ENCODE measurements around the gene NFE2L2. TPM values are rescaled to one million over a fixed set of nuclear protein-coding genes. Genes with fewer than 3 reads are reported as not detected.
A peak's percentile ranks its signal among the peaks of the same experiment; 100 is the strongest.

NFE2L2 gene
- total RNA-seq, 4 donors from 2014 or later = 62.0 to 115 (median 72.3) TPM

DNA sequence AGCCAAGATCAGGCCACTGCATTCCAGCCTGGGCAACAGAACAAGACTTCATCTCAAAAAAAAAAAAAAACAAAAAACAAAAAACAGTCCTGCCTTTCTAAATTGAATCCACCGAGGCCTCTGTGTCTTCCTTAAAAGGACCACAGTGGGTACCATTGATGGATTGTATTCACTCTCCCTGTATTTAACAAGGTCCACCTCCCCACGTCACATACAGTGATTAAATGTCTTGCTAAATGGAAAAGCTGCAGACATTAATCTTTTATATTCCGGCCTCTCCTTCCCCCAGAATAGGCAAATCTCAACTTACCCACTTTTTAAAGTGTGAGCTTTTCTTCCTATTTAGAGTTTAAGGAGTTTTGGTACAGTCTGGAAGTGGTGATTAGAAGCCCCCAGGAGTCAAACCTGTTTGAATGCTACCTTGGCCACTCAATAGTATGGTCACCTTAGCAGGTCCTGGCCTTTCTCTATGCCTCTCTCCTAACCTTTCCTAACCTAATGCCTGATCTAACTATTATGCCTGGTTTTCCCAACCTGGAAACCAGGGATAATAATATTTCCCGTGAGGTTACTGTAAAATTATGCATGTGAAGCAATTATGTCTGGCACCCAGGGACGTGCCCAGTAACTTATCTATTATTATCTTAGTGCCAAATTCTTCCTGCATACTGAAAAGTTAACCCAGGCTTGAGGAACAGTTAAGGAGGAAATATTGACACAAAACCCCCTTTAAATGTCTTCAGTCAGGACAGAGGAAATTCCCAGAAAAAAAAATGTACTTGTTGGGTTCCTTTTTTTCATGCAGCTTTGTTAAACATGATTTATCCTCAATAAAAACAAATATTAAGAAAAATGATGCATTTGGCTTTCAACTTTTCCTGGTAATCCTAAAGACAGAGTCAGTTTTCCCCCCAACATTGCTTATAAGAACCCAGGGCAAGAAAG lies 3.1 kb downstream of the NFE2L2 start:
- Histone ChIP-seq H3K4me1 (peaks cover 54 to 71% (median 66%) of the 10 kb centered on the region in 4 donors), H3K4me3 (peak overlapping the region; percentile 92 to 100 (median 96)), H3K27me3 (no peaks in the 10 kb centered on the region), H3K27ac (replicated peaks in 1 of 4) (peak overlapping the region; percentile 99 to 100 (median 100)), H3K9me3 (no peaks in the 10 kb centered on the region), H3K36me3 (no peaks in the 10 kb centered on the region)
- 15% methylated on average over 5 of the region's 5 CpGs for WGBS
- TF ChIP-seq POLR2AphosphoS5 (IDR thresholded peaks at IDR 0.05) (no peak), EP300 (IDR thresholded peaks at IDR 0.05) (no peak), POLR2A (IDR thresholded peaks at IDR 0.05; ENCODE audit: low read depth) (no peak)
- intact Hi-C loops (cut with DNase I) = no loop called here
- no peak for DNase-seq (ENCODE audit: extremely low spot score)

DNA sequence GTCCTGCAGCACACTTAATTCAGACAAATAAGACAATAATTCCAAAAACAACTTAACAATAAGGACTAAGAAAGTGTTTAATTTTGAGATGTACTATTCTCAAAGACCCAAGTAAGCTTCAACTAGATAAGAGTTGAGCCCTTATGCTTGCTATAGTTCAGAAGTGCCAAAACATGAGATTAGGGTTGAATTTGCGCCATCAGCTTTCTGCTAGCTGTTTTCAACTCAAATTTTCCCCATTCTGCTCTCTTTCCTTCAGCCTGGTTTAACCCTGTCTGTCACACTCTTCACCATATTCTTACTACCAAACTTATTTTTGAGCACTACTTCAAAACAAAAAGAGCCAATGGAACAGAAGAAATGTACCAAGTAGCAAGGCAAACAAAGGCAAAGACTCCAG lies 4.1 kb downstream of the NFE2L2 start:
- H3K27ac ChIP-seq (replicated peaks in 1 of 4) = peak overlapping the region; percentile 99 to 100 (median 100)
- WGBS = 83% methylated on average over 1 of the region's 1 CpG
- TF ChIP-seq, protein P1, sequence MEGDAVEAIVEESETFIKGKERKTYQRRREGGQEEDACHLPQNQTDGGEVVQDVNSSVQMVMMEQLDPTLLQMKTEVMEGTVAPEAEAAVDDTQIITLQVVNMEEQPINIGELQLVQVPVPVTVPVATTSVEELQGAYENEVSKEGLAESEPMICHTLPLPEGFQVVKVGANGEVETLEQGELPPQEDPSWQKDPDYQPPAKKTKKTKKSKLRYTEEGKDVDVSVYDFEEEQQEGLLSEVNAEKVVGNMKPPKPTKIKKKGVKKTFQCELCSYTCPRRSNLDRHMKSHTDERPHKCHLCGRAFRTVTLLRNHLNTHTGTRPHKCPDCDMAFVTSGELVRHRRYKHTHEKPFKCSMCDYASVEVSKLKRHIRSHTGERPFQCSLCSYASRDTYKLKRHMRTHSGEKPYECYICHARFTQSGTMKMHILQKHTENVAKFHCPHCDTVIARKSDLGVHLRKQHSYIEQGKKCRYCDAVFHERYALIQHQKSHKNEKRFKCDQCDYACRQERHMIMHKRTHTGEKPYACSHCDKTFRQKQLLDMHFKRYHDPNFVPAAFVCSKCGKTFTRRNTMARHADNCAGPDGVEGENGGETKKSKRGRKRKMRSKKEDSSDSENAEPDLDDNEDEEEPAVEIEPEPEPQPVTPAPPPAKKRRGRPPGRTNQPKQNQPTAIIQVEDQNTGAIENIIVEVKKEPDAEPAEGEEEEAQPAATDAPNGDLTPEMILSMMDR (IDR thresholded peaks at IDR 0.05) = no peak
- H3K4me3 ChIP-seq = peak overlapping the region; percentile 19 to 100 (median 96)
- H3K36me3 ChIP-seq = no peaks in the 10 kb centered on the region
- H3K27me3 ChIP-seq = no peaks in the 10 kb centered on the region
- DNase-seq (ENCODE audit: extremely low spot score) = no peak
- H3K9me3 ChIP-seq = no peaks in the 10 kb centered on the region
- peaks cover 54 to 71% (median 66%) of the 10 kb centered on the region in 4 donors for H3K4me1 ChIP-seq
- intact Hi-C loops (cut with DNase I) = no loop called here

DNA sequence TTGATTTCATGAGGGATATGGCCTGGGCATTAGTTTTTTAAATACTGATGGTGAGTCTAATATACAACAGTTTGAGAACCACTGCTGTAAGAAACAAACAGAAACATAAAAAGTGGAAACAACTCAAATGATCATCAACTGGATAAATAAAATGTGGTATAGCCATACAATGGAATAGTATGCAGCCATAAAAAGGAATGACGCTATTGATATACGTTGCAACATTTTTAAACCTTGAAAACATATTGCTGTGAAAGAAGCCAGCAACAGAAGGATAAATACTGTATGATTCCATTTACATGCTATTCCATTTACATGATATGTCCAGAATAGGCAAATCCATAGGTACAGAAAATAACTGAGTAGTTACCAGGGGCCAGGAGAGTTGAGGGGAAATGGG lies 6.5 kb downstream of the NFE2L2 start:
- peak overlapping the region in 1 of 4 donors; percentile 43 for H3K27ac ChIP-seq (replicated peaks in 1 of 4)

DNA sequence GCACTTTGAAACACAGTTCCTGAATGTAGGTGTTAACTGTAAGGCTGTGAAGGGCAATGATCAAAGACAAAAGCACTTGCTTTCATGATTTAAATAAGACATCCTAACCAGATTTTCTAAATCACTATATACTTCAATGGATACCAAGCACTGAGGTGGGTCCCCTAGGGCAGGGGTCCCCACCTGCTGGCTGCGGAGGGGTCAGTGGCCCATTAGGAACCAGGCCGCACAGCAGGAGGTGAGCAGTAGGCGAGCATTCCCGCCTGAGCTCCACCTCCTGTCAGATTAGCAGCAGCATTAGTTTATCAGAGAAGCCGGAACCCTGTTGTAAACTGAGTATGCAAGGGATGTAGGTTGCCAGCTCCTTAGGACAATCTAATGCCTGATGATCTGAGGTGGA lies 7.1 kb downstream of the NFE2L2 start:
- no peak for DNase-seq (ENCODE audit: extremely low spot score)
- intact Hi-C loops (cut with DNase I) = no loop called here
- Histone ChIP-seq H3K4me3 (no peak overlapping the region), H3K27ac (replicated peaks in 1 of 4) (peak overlapping the region in 2 of 4 donors; percentile 32 to 43), H3K27me3 (no peaks in the 10 kb centered on the region), H3K36me3 (no peaks in the 10 kb centered on the region), H3K9me3 (no peaks in the 10 kb centered on the region), H3K4me1 (peaks cover 83 to 97% (median 94%) of the 10 kb centered on the region in 4 donors)
- 80% methylated on average over 2 of the region's 5 CpGs for WGBS
- TF ChIP-seq POLR2AphosphoS5 (IDR thresholded peaks at IDR 0.05) (no peak), EP300 (IDR thresholded peaks at IDR 0.05) (no peak)
- TF ChIP-seq, protein P1 (IDR thresholded peaks at IDR 0.05) = no peak

More for the DNA sequence above, 6.5 kb downstream of the NFE2L2 start:
- DNase-seq (ENCODE audit: extremely low spot score) = no peak
- WGBS = 93% methylated on average over 2 of the region's 2 CpGs
- H3K4me3 ChIP-seq = no peak overlapping the region
- intact Hi-C loops (cut with DNase I) = no loop called here
- H3K4me1 ChIP-seq = peaks cover 77 to 94% (median 89%) of the 10 kb centered on the region in 4 donors
- H3K27me3 ChIP-seq = no peaks in the 10 kb centered on the region
- TF ChIP-seq, protein P1 (IDR thresholded peaks at IDR 0.05) = no peak
- no peak for TF ChIP-seq POLR2A (IDR thresholded peaks at IDR 0.05; ENCODE audit: low read depth)
- no peak for TF ChIP-seq EP300 (IDR thresholded peaks at IDR 0.05)
- TF ChIP-seq POLR2AphosphoS5 (IDR thresholded peaks at IDR 0.05) = no peak
- no peaks in the 10 kb centered on the region for H3K36me3 ChIP-seq
- no peaks in the 10 kb centered on the region for H3K9me3 ChIP-seq

DNA sequence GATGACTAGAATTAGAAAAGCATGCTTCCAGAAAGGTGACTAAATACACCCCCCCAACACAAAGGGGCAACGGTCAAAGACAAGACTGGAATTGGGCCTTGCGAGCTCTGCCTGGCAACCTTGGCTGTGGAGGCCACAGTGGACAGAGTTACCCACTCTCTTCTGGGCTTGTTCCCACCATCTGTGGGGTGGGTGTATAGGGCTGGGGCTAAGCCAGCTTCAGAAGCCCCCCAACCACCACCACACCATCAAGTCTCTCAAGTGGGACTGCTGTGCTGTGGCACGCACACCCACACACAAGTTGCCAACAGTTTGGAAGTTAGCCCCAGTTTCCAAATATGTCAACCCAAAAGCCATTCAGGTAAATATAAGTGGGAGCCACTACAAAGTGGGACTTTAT lies 7.8 kb downstream of the NFE2L2 start:
- TF ChIP-seq EP300 (IDR thresholded peaks at IDR 0.05) (no peak), POLR2A (IDR thresholded peaks at IDR 0.05; ENCODE audit: low read depth) (no peak), POLR2AphosphoS5 (IDR thresholded peaks at IDR 0.05) (no peak)
- TF ChIP-seq, protein P1 (IDR thresholded peaks at IDR 0.05) = no peak
- Histone ChIP-seq H3K4me3 (peak overlapping the region in 1 of 4 donors; percentile 12), H3K4me1 (peaks cover 87 to 99% (median 95%) of the 10 kb centered on the region in 4 donors), H3K27me3 (no peaks in the 10 kb centered on the region), H3K27ac (replicated peaks in 1 of 4) (peak overlapping the region in 1 of 4 donors; percentile 43), H3K36me3 (no peaks in the 10 kb centered on the region), H3K9me3 (no peaks in the 10 kb centered on the region)
- WGBS = 80% methylated on average over 3 of the region's 3 CpGs
- intact Hi-C loops (cut with DNase I) = no loop called here
- DNase-seq (ENCODE audit: extremely low spot score) = no peak

Data from esophagus muscularis mucosa (tissue), 4 donors.